ENCODE results near the gene STIMATE. TPM values are rescaled to one million over a fixed set of nuclear protein-coding genes. Genes with fewer than 3 reads are reported as not detected.

Gene STIMATE
- total RNA-seq, 1 donor from 2014 or later, result 25.3 TPM

DNA sequence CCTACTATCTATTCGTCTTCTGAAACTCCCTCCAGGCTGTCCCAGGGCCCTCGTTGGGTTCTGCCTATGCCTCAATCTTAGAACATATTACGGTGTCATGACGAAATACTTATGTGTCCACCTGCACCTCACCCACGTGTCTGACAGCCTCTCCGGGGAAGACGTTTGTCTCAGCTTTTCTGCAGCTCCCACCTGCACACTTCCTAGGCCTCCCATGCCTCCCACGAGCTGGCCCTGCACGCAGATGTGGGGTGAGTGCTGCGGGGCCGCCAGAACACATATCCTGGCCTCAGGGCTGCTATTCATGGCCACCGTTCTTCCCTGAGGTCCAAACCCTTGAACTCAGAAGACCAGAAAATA is 55.4 kb downstream of the STIMATE start:
- DNase-seq (ENCODE audit: low spot score), result no peak

DNA sequence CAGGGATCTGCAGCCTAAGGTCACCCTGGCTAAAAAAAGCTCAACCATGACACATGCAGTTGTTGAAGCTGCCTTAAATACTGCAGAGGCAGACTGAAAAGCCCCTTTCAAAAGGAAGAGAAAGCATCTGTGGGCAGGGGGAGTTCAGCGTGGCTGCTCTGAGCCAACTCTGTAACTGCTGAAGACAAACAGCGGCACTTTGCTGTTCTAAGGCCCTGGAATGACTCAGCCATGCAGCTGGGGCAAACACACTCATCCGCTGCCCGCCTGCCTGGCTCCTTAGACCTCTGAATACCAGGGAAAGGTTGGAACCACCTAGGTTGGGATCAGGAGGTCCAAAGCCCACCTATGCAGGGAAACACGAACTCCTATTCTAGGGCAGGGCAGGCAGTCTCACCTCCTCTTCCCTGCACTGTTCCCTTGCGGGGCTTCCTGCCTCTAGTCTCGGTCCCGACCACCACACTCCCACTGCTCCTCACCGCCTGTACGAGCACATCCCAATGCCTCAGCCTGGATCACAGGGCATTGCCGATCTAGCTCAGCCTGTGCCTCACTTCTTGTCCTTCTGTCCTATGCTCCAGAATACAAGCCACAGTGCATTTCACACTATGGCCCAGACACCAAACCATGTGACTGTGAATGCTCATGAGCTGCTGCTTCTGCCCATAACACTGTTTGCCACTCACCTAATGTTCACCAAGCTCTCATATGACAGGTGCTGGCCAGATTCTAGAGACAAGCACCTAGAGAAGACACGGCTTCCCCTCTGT is 56.0 kb downstream of the STIMATE start:
- DNase-seq (ENCODE audit: low spot score), result no peak

DNA sequence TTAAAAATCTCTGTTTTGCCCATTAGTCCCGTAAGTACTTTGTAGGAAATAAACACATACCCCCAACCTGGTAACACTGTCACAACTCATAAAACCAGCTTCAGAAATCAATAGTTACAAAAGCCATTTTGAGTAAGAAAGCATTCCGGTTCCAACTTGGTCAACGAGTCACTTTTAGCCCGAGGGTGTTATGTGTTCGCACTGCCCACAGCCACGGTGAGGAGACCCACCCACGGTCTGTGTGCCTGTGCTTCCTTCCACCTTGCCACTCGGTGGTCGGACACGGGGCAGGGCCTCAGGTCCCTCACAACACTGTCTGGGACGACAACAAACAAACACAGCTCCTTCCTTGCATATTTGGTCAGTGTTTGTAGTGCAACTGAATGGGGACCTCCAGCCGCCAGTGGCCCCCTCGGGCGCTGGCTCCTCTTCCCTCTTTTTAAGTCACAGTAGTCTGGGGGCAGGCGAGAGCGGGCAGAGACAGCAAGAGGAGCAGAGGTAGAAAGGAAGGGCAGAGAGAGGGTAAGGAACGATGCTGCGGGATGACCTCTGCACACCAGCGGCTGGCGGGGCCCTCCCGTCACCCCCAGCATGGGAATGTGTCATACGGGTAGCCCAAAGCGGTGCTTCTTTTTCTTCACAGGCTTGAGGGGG is 57.3 kb downstream of the STIMATE start:
- no peak for DNase-seq (ENCODE audit: low spot score)

DNA sequence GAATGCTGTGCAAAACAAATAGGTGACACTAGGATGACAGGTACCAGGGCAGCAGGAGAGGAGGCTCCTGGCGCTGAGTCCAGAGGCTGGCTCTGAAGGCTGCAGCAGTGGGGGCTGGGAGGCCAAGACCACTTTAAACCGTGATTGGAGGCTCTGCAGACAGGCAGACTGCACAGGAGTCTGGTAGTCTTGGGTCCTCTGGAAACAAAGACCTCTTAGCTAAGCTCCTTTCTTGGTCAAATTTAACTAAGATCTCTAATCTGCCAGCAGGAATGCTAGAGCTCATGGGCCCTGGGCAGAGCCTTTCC is 58.1 kb downstream of the STIMATE start:
- no peak for DNase-seq (ENCODE audit: low spot score)

DNA sequence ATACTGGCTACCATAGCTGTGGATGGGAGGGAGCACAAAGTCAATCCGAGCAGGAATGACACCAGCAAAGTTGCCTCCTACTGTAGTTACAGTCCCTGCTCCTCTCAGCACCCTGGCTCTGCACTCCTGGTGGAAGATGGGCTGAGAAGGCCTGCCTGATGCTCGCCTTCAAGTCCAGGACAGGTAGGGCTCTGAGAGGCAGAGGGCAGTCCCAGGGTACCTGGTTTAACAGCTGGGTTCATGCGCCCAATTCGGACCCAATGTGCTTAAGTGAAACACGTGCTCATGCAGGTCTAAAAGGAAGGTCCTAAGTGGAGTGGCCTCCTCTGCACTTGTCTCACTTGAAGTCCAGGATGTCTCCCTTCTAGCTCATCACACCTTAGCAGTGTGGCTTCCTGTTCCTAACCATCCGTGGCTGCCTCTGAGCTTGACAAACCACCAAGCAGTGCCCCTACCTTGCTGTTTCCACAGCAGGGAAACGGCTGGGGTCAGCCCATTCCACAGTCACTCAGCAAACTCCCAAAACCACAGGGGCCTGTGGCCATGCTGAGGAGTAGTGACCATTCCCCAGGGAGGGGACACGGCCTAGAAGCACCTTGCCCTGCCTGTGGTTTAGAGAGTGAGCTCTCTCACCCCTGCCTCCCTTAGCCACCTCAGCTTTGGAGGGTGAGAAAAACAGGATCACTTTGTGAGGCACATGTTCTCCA is 58.6 kb downstream of the STIMATE start:
- no peak for DNase-seq (ENCODE audit: low spot score)

DNA sequence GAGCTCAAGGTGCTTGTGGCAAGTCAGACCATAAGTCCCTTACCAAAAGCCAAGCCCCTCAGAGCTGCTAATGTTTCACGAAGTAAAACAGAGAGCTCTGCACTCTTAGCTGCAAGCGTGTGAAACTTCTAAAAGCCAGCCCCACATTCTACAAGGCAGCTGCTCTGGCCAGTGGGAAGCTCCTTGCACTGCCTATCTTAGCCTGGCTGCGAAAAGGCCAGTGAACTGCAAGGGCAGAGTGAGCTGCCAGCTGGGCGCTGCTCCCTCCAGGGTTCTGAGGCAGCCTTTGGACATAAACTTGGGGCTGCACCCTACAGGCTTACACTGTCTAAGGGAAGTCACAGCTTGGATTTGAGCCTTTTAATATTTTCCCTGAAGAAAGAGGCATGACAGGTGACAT is 60.4 kb downstream of the STIMATE start:
- no peak for DNase-seq (ENCODE audit: low spot score)

DNA sequence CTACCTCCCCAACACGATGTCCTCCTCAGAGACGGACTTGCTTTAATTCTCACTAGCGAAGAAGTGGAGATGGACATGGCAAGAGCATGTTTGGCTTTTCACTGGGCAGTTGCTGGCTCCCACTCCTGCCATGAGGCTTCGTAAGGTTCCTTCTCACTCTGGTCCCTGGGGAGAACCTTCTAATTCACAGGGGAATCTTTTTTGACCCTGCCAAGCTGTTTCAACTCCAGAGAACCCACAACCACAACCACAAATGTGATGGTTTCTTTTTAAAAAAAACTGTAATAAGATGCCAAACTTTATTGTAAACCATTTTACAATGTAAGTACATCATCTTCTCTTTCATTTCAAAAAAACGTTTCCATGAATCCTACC is 60.9 kb downstream of the STIMATE start:
- no peak for DNase-seq (ENCODE audit: low spot score)

DNA sequence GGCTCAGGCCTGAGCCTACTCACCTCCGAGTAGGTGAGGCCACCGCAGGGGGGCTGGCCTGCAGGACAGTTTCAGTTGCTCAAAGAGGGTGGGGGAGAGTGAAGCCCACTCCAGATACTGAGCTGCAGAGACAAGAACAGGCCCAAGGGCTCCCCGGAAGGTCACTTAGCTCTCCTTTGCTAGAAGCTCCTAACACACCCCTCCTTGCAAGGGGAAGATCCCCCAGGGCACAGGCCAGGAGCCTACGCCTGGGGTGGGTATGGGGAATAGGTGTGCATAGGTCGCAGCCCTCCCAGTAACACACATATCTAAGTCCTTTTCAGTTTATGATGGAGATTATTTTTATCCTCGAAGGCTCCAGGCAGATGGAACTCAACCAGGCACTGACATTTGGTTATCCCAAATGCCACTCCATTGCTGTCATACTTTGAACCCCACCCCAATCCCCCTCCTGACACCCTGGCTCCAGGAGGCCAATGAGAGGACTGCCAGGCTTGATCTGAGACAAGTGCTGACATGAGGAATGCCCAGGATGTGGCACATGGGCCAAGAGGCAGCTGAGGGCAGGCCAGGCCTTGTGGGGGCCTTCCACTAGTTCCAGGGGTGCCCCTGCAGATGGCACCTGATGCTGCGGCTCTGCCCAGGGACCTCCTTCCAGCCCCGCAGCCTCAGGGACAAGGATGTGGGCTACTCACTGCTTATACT is 61.4 kb downstream of the STIMATE start:
- no peak for DNase-seq (ENCODE audit: low spot score)

DNA sequence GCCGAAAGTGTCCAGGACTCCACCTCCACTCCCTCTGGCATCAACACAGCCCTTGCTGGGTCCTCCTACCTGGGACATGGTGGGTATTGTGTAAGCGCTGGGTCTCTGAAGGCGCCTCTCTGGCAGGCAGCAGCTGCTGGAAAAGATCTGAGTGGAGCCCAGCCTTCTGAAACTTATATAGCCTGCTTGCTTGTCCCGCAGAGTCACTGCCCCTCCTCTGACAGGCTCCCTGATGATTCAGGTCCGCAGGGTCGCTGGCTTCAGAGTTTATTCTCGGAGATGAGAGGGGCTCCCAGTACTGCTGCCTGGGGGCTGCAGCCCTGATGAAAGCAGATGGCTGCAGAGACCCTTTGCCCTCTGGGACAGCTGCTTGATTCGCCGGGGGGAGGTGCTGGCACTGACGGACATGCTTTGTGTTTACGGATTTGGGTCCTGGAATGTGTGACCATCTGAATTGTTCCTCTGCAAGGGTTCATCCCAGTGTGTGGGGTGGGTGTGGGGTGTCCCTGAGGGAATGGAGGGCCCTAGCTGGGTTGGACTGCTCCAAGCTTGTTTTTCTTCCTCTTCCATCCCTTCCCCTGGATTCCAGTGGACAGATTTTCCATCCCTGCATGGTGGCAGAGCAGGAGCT is 62.4 kb downstream of the STIMATE start, which contains the start of gene MUSTN1:
TSS of gene MUSTN1 (minus strand) at position 149 of the 631 bp plus-strand sequence. CDS start at position 78, 71 bp downstream.
- DNase-seq (ENCODE audit: low spot score), result no peak

DNA sequence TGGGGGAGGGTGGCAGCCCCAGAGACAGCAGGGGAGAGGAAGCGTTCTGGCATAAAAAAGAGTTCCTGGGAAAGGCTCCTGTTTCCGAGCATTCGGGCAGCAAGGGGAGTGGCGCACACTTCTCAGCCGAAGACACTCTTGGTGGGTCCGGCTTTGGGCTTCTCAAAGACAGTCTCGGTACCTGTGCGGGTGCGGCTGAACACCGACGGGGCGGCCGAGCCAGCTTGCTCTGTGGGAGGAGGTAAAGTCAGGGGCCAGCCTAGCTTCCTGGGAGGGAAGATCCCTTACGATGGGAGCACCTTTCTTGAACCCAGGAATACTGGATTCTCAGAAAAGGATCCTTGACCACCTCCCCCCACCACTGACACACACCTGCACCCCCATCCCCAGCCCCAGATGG is 64.1 kb downstream of the STIMATE start:
- DNase-seq (ENCODE audit: low spot score), result no peak

DNA sequence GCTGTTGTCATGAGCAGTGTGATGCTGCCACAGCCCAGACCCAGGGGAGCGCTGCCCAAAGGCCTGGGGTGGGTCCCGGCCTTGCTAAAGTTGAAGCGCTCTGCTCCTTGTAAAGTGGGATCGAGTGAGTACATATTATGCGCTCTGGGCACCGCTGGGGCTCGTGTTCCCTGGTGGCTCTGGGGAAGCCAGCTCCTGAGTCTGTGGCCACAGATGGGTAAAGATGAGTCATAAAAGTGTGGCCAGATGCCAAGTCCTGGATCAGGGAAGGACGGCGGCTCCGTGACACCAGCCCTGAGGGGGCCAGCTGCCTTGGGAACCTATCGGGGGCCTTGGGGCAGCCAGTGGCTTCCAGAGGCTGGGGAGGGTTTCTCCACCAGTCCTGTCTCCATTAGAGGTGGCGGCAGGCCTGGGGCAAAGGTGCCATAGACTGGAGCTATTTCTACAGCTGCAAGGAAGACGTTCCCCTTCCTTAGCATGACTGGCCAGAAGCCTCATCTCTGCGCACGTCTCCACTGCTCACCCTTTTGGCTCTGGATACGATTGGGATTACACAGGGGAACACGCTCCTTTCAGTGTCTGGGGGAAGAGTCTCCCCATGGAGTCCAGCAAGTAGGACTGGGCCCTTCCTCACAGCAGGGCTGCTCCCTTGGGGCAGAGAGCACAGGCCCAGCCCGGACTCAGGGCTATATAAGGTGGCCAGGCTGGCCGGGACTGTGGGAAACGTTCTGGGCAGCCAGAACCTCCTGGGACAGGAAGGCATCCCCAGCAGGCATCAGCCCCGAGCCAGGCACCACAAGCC is 65.6 kb downstream of the STIMATE start:
- DNase-seq (ENCODE audit: low spot score), result peak; percentile 54

DNA sequence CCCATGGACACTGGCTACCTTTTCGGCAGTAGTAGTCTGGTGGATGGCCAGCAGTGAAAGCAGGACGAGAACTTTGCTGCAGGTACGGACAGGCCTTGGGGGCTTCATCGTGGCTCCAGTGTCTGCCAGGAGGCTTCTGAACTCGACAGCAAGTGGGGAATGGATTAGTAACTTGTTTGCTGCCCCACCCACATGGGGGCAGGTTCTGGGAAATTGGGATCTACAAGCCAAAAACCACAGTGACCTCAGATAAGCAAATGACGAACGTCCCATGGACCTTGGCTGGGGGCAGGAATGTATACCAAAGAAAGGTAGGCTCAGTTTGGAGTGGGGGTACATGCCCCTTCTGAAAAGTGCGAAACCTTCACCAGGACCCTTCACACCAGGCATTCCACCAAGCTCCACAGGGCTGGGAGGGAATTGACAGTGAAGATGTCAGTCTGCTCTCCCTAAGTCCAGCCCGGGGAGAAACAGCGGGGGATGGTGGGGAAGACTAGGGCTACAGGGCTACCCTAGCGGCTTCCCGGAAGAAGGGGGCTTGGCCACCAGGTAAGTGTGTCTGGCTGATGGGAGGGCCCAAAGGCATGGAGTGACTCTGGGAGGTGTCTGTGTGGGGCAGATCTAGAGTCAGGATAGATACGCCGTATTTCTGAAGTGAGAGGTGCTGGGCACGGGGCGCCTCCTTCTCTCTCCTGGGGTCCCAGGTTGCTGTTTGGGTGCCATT is 66.7 kb downstream of the STIMATE start, which contains the start of gene ITIH4:
TSS of gene ITIH4 (minus strand) at position 138 of the 724 bp plus-strand sequence. CDS start at position 108, 30 bp downstream.
- no peak for DNase-seq (ENCODE audit: low spot score)

DNA sequence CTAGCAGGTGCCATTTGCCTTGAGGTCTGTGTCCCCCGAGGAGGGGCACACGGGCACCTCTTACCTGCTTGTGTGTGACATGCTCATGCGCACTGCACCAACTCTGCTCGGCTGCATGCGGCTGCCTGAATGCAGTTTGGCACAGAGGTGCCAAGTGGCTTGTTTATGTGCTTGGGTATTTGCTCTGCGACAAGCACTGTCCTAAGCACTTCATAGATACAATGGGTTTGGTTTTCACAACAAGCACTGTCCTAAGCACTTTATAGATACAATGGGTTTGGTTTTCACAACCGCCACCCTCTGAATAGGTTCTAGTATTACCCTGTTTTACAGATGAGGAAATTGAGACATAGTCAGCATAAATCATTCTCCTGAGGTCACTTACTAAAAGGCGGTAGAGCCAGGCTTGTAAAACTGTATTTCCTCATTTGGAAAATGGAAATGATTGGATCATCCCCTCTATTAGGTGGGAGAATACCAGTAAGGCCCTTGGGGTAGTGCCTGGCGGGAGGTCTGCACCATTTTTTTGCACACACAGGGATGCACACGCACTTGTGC is 67.4 kb downstream of the STIMATE start:
- DNase-seq (ENCODE audit: low spot score), result no peak

DNA sequence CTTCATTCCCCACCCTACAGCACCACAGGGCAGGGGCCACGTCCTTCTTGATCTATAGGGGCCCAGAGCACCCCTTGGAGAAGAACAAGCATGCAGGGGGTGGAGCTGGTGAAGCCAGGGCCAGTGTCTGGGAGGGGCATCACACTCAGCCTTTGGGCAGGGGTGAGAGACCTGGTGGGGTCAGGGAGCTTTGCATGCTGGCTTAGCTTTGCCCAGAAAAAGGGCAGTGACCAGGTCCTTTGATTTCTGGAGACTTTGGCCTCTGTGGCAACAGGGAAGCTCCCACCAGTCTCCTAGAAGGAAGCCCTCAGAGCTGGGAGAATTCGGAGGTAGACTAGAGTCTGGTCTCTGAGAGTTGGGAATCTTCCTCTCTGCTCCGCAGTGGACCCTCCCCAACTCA is 67.9 kb downstream of the STIMATE start:
- no peak for DNase-seq (ENCODE audit: low spot score)

DNA sequence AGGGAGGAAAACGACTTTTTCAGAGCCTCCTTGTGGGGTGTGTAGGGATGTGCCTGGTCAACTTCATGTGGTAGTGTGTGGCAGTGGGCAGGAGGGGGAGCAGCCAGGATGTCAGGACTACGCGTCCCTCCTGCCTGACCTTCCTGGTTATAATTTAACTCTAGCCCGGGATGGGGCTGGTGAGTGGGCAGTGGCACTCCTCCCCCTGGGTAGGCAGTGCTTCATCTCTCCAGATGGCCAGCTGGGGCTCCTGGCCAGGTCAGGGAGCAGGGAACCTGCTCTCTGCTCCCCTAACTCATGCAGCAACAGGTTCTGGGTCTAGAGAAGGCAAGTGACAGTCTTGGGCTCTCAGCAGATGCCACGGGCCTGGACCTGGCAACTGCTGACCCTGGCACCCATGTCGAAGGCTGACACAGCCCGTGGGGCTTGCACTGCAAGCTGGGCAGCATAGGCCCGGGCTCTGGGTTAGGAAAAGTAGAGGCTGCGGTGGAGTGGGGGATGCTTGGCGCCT is 69.4 kb downstream of the STIMATE start:
- peak; percentile 14 for DNase-seq (ENCODE audit: low spot score)

DNA sequence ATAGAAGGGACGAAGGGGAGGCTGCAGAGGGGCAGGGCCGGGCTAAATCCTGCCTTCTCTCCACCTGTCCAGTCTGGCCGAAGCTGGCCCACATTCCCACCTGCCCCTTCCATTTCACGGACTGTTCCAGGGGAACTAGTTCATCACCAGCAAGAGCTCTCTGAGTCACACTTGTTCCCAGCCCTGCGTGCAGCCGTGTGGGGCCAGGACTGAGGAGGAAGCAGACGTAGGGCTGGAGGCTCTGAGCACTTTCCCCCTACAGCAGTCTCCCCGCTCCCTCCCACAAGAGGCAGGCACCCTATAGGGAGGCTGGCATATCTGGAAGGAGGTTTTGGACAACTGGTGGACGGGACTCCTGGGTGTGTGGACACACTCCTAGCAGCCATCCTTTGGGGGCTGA is 69.9 kb downstream of the STIMATE start:
- no peak for DNase-seq (ENCODE audit: low spot score)

DNA sequence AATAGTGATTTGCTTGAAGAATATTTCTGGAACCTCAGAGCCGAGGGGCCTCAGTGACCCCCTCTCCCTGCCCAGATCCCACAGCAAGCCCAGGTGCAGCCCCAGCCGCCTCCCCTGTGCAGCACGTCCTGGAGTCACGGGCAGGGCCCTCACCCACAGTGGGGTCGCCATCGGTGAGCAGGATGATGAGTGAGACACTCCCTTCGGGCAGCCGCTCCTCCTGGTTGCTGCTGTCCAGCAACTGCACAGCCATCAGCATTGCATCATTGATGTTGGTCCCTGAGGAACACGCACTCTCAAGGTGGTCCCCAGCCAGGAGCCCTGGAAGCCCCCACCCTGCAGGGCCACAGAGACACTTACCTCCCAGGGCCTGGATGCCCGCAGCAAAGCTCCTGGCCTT is 73.3 kb downstream of the STIMATE start:
- DNase-seq (ENCODE audit: low spot score), result no peak

DNA sequence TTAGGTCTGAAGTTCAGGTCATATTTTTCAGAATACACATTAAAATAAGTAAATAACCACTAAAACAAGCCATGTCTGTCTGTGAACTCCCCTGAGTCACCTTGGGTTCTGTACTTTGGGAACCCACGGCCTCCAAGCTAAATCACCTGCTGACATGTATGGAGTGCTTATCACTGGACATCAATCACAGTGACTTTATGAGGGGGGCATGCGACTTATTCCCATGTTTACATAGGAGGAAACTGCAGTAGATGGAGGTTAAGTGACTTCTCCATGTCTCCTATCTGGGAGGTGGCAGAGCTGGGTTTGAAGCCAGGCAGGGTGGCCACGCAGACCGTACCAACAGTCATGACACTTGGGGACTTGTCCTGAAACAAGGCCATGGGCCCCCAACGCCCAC is 75.0 kb downstream of the STIMATE start:
- no peak for DNase-seq (ENCODE audit: low spot score)

DNA sequence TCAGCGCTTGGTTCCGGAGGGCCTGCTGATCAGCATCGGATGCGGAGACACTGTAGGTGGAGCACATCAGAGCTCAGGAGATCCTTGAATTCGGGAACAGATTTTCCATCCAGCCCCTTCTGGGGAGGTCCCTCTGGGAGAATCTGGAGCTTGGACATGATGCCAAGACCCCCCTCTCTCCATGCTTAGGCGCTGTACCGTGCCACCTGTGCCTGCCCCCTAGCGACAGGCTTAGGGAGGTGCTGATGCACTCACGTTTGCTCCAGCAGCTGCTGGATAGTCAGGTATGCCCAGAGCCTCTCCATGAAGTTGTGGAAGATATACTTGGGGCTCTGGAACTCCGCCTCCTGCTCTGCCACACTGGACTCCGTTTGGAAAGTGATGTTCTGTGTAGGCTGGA is 76.6 kb downstream of the STIMATE start:
- DNase-seq (ENCODE audit: low spot score), result no peak

DNA sequence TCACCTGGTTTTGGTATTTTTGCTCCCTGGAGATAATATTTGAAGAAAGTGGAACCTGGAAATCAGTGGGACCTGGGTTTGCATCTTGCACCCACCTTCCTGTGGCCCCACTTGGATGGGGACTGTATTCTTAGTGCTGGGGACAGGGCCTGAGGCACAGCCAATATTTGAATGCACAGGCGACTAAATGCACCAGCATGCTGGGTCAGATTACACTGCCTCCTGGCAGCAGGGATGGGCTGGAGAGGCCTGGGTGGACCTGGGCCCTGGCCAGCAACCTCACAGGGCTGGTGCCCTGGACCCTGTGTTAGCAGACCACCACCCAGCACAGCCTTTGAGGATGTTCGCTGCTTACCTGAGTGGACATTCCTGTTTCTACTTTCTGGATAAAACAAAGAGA is 77.4 kb downstream of the STIMATE start:
- DNase-seq (ENCODE audit: low spot score), result no peak
